Heart right ventricle (tissue), 16 donors: ENCODE results near the gene SIVA1. TPM values are rescaled to one million over a fixed set of nuclear protein-coding genes. Genes with fewer than 3 reads are reported as not detected.

ENCODE experiments used
- ATAC-seq, 8 donors: fragments of 200-7000 bp; cut with Tn5 transposase; one replicate each; pipeline ENCODE4 v1.9.1; 2020; ENCODE audit warnings: mild to moderate bottlenecking in 8 of 8, moderate library complexity in 8 of 8, moderate number of reproducible peaks in 1 of 8
- DNase-seq, 2 donors: peaks; one replicate each; pipeline ENCODE4 v3.0.0-alpha.2; 2020
- H3K27ac ChIP-seq, 10 donors: fragments of 200-600 bp; sonication (generic) in 2 of 10; one replicate each; pipeline versions ENCODE4 v1.5.0 to v1.8.0; 2020 to 2022; ENCODE audit warnings: mild to moderate bottlenecking in 3 of 10
- H3K27me3 ChIP-seq, 7 donors: fragments of 200-600 bp; one replicate each; pipeline ENCODE4 v1.8.0; 2021 to 2022; ENCODE audit warnings: mild to moderate bottlenecking in 2 of 7
- H3K36me3 ChIP-seq, 9 donors: fragments of 200-600 bp; sonication (generic) in 1 of 9; one replicate each; pipeline versions ENCODE4 v1.5.0 to v1.8.0; 2020 to 2022; ENCODE audit warnings: mild to moderate bottlenecking in 2 of 9
- H3K4me1 ChIP-seq, 9 donors: fragments of 200-600 bp; sonication (generic) in 1 of 9; one replicate each; pipeline versions ENCODE4 v1.5.0 to v1.8.0; 2020 to 2022; ENCODE audit warnings: mild to moderate bottlenecking in 4 of 9
- H3K4me3 ChIP-seq, 10 donors: fragments of 200-600 bp; sonication (generic) in 2 of 10; one replicate each; pipeline versions ENCODE4 v1.5.0 to v1.8.0; 2020 to 2022; ENCODE audit warnings: mild to moderate bottlenecking in 7 of 10, moderate library complexity in 2 of 10
- H3K9me3 ChIP-seq, 11 donors: fragments of 200-600 bp in 10 of 11; sonication (generic) in 2 of 11; one replicate each; pipeline versions ENCODE4 v1.5.0 to v1.8.0; 2013 to 2022; ENCODE audit warnings: mild to moderate bottlenecking in 2 of 11, control low read depth in 1 of 11, moderate library complexity in 1 of 11
- CTCF ChIP-seq, 9 donors: fragments of 200-600 bp; sonication (generic) in 2 of 9; IDR thresholded peaks; one replicate each; pipeline versions ENCODE4 v1.5.0 to v1.8.0; 2021 to 2022; ENCODE audit warnings: antibody characterized with exemption in 9 of 9, mild to moderate bottlenecking in 5 of 9, moderate library complexity in 1 of 9
- WGBS, 2 donors: extraction: QIAGEN DNeasy Blood & Tissue Kit; methylation state at CpG; one replicate each; pipeline ENCODE4 v1.1.7; 2013; ENCODE audit warnings: inconsistent platforms in 1 of 2; 5-methylcytosine and 5-hydroxymethylcytosine counted together
- intact Hi-C, 10 donors: fragments of 100-400 bp; cut with DNase I; formaldehyde crosslinking; loops; one replicate each; pipeline versions ENCODE4 v1.11.1 to v1.14.2; 2022
- polyA plus RNA-seq, 2 donors: library from polyadenylated mRNA; stranded (reverse); fragments of 200-250 nt; gene quantifications; one replicate each; pipeline ENCODE4 v1.2.3, GENCODE V29; 2013
- total RNA-seq, 10 donors: library from RNA; stranded (reverse); fragmentation: NEBNext Ultra II Directional in 3 of 10; extraction: Animal tissue kit (Norgen Biotek cat#: 25700) in 3 of 10; gene quantifications; one replicate each; pipeline versions ENCODE4 v1.2.1 to v1.2.4, GENCODE V29; 2021 to 2023
- donor health status: Arrhythmogenic right ventricular cardiomyopathy.
- donor health status: ischemic (EF 13 %, LVEDD 7.1; RV severe dilation, severe dysfunction).
- donor health status: healthy with polysubstance abuse.
- donor health status: DM: no; HTN: yes; CAD: no.
- donor health status: DM: no; HTN: no; CAD: no.
- donor health status: ischemic (EF 25% LVEDD 6.9; RV normal size, moderate dysfunction).
- donor health status: ischemic (EF 25% LVEDD 5.7; RV mildly dilated, moderate dysfunction).
- donor health status: healthy.
- donor health status: DM: yes; HTN: yes; CAD: no.
- donor health status: Ischemic cardiomyopathy.
- donor health status: ischemic (EF 35%, LVEDD 5.7; RV mildly dilated, moderate dysfunction).
- donor health status: nonischemic (EF 11% LVEDD 7.7; RV severe dilation, severe dysfunction).
- donor health status: DM: yes; HTN: yes; CAD: no.
- donor health status: PGD.
- donor health status: ischemic (EF 29% LVEDD 5.4; RV normal size, mild dysfunction).
- donor health status: nonischemic (EF 23%, LVEDD 6.1; RV moderate dilation, normal function).

SIVA1 gene
- total and polyA plus RNA-seq, 12 donors, result 43.3 to 203 (median 53.0) TPM

GRCh38 chr14:104797115-104798044, 44.4 kb downstream of the SIVA1 start:
- 32 to 37% methylated on average over 18 of the region's 18 CpGs for WGBS, 2 donors
- Histone ChIP-seq H3K36me3 (peaks cover 0 to 3% (median 0%) of the 10 kb centered on the region in 9 donors), H3K4me3 (no peak overlapping the region), H3K27ac (peak overlapping the region in 8 of 10 donors; percentile 7 to 99 (median 68)), H3K9me3 (no peaks in the 10 kb centered on the region), H3K27me3 (no peaks in the 10 kb centered on the region), H3K4me1 (peaks cover 32 to 78% (median 71%) of the 10 kb centered on the region in 9 donors)
- intact Hi-C loops, result no loop called here
- ATAC-seq (peak in 5 of 8 donors; percentile 3 to 33 (median 9)), DNase-seq (peak; percentile 50 to 61)
- TF ChIP-seq CTCF (IDR thresholded peaks at IDR 0.05), result no peak

- DNase-seq, result no peak
- intact Hi-C loops, result no loop called here
- H3K4me1 ChIP-seq, result peaks cover 24 to 75% (median 63%) of the 10 kb centered on the region in 9 donors
Measured at GRCh38 chr14:104798300-104799243, 45.6 kb downstream of the SIVA1 start.

GRCh38 chr14:104799244-104800014, 46.5 kb downstream of the SIVA1 start:
- H3K4me1 ChIP-seq, result peaks cover 17 to 69% (median 54%) of the 10 kb centered on the region in 9 donors
- TF ChIP-seq CTCF (IDR thresholded peaks at IDR 0.05), result peak in 1 of 9 donors; percentile 11
- H3K9me3 ChIP-seq, result no peaks in the 10 kb centered on the region
- no peaks in the 10 kb centered on the region for H3K36me3 ChIP-seq
- WGBS, 2 donors, result 38 to 43% methylated on average over 21 of the region's 21 CpGs
- DNase-seq (no peak), ATAC-seq (peak in 2 of 8 donors; percentile 4 to 7)
- H3K27ac ChIP-seq, result peak overlapping the region; percentile 84 to 99 (median 96)
- intact Hi-C loops, result no loop called here
- H3K27me3 ChIP-seq, result no peaks in the 10 kb centered on the region
- peak overlapping the region in 9 of 10 donors; percentile 37 to 99 (median 69) for H3K4me3 ChIP-seq

More at GRCh38 chr14:104798300-104799243, 45.6 kb downstream of the SIVA1 start:
- H3K36me3 ChIP-seq, result no peaks in the 10 kb centered on the region
- H3K27ac ChIP-seq, result peak overlapping the region in 9 of 10 donors; percentile 89 to 99 (median 96)
- no peak for ATAC-seq
- TF ChIP-seq CTCF (IDR thresholded peaks at IDR 0.05), result no peak
- 72 to 82% methylated on average over 16 of the region's 16 CpGs for WGBS, 2 donors
- H3K4me3 ChIP-seq, result no peak overlapping the region
- H3K27me3 ChIP-seq, result no peaks in the 10 kb centered on the region
- no peaks in the 10 kb centered on the region for H3K9me3 ChIP-seq
